ENCODE data around the gene SEMA3E.
"Not testable (repeated sequence)": the region's sequence is repeated elsewhere in the genome, so short reads cannot be mapped to it uniquely, and the experiment has no call there.

Gene SEMA3E

DNA sequence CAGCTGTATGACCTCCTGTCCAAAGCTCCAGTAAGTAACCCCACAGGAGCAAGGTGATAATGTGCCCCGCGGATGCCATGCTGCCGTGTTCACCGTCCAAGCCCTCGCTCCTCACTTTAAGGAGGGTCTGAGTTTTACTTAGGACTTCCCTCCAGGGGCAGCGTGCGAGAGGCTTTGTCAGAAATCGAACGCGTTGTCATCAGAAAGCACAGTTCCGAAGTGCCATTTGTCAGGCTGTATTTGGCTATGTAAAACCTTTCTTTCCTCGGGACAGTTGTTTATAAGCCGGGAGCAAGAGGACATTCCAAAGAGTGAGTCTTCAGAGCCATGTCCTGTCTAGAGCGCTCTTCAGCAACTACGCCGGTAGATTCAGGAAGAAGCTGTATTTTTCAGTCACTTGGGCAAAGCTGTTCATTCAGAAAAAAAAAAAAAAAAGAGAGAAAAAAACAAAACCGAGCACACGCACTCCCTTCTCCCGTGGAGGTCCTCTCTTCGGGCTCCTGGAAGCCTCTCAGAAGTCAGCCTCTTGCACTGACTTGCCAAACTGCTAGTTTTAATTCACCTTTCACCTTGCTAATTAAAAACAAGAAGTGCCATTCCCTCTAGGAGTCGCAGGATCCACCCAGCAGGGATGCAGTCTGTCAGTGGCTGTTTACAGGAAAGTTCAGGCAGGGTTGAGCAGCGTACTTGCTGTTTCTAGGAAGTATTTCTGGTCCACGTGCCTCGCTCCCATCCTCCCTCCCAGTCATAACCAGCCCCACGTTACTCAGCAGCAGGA lies at the start of gene SEMA3E:
TSS of gene SEMA3E (minus strand) at position 676 of the 778 bp plus-strand sequence.
- no peak for DNase-seq (ENCODE audit: low spot score)
- peaks cover 2% of the 10 kb centered on the region for H3K4me1 Mint-ChIP-seq (ENCODE audit: low read depth)
- peaks cover 13% of the 10 kb centered on the region for H3K27me3 Mint-ChIP-seq (ENCODE audit: low read depth)
- no peaks in the 10 kb centered on the region for H3K9me3 Mint-ChIP-seq
- no peaks in the 10 kb centered on the region for H3K36me3 Mint-ChIP-seq (ENCODE audit: low read depth)
- no peak within 1 kb of the TSS for H3K4me3 Mint-ChIP-seq
- H3K27ac Mint-ChIP-seq, result no peak within 1 kb of the TSS

DNA sequence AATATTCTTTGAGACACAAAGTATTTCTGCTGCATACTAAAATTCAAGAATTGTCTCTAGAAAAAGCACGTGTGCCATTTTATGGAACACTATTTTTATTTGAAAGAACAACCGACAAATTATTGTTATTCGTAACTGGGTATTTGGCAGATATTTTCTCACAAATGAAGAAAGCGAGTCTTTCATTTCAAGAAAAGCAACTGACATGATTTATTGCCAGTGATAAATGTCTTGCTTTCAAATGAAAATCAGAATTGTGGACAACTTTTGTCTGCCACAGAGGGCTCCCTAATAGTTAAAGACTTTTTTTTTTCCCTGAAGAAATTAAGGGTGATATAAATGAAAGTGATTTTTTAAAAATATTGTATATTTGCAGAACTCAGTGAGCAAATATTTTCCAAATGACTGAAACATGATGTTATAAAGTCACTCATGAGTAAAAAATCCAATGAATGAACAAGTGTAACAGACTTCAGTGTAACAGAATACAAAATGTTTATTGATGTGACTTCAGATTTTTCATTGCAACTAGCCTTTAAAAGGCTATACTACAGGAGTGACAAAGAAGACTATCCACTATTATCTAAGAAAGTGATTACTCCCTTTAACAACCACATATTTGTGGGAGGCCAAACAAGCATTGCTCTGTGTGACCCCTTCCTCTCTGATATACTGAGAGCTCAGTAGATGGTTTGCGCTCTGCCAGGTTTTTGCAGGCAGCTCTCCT lies 49.0 kb upstream of the SEMA3E start:
- Mint-ChIP-seq H3K9me3 (no peaks in the 10 kb centered on the region), H3K27me3 (ENCODE audit: low read depth) (no peaks in the 10 kb centered on the region), H3K4me1 (ENCODE audit: low read depth) (no peaks in the 10 kb centered on the region), H3K27ac (no peak overlapping the region), H3K36me3 (ENCODE audit: low read depth) (no peaks in the 10 kb centered on the region), H3K4me3 (no peak overlapping the region)
- DNase-seq (ENCODE audit: low spot score), result no peak

DNA sequence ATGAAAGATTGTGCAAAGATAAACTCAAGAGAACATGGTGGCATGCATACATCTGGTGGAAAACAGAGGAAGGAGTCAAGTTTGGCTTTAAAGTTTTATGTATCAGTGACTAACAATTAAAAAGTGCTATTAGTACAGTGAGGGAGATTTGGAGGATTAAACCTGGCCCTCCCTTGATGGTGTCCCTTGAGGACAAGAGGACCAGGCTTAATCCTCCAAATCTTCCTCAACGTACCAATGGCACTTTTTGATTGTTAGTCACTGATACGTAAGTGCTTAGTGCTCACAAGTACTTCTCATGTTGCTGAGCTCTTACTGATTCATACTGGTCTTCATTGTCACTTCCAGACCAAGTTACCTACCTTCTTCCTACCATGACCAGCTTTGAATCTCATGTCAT lies 47.2 kb upstream of the SEMA3E start:
- H3K27me3 Mint-ChIP-seq (ENCODE audit: low read depth), result no peaks in the 10 kb centered on the region
- no peak overlapping the region for H3K27ac Mint-ChIP-seq
- H3K36me3 Mint-ChIP-seq (ENCODE audit: low read depth), result no peaks in the 10 kb centered on the region
- H3K4me1 Mint-ChIP-seq (ENCODE audit: low read depth), result no peaks in the 10 kb centered on the region
- no peak for DNase-seq (ENCODE audit: low spot score)
- H3K4me3 Mint-ChIP-seq, result no peak overlapping the region
- no peaks in the 10 kb centered on the region for H3K9me3 Mint-ChIP-seq

DNA sequence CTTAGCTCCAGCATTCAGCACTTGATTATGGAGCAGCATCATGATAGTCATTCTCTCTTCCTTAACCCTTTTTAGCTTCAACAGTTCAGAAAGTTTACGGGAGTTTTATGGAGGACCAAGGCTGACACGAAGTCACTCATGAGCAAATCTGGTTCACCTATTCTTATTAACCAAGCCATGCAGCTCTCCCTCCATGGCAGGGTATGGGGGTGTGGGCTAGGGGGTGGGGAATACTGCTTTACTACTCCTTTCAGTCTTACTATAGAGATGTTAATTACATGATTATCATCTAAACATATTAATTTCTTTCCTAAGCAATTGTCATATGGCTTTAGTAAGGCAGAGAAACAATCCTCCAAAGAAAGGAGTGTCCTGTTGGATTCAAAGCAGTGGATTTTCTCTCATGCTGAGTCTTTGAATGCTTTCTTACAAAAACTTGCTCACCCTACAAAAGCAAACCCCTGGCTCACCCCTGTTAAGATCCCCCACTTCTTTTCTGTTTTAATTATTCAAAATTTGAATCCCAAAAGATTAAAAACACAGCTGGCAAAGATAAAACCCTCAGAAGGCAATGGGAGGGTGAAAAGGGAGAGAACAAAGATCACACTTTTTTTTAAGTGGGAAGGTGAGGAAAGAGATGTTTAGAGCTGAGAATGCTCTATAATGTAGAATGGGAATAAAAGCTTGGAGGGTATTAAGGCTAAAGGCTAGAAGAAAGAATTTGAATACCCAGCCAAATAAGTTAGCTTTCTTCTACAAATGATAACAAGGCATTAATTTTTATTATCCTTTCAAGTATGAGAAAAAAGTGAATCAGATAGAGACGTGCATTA lies 46.4 kb upstream of the SEMA3E start:
- no peak for DNase-seq (ENCODE audit: low spot score)
- Mint-ChIP-seq H3K9me3 (no peaks in the 10 kb centered on the region), H3K4me3 (no peak overlapping the region), H3K27me3 (ENCODE audit: low read depth) (no peaks in the 10 kb centered on the region), H3K36me3 (ENCODE audit: low read depth) (no peaks in the 10 kb centered on the region), H3K27ac (no peak overlapping the region), H3K4me1 (ENCODE audit: low read depth) (no peaks in the 10 kb centered on the region)

DNA sequence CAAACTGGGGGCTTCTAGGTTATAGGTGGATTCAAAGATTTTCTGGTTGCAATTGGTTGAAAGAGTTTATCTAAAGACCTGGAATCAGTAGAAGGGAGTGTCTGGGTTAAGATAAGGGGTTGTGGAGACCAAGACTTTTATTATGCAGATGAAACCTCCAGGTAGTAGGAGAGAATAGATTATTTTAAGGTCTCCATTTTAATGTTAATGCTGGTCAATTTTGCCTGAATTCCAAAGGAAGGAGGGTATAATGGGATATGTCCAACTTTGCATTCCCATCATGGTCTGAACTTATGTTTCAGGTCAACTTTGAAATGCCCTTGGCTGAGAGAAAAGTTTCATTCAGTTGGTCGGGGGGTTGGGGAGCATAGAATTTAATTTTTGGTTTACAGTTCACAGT lies 44.3 kb upstream of the SEMA3E start:
- no peak overlapping the region for H3K27ac Mint-ChIP-seq
- H3K36me3 Mint-ChIP-seq (ENCODE audit: low read depth), result no peaks in the 10 kb centered on the region
- H3K4me3 Mint-ChIP-seq, result no peak overlapping the region
- no peaks in the 10 kb centered on the region for H3K9me3 Mint-ChIP-seq
- no peaks in the 10 kb centered on the region for H3K4me1 Mint-ChIP-seq (ENCODE audit: low read depth)
- DNase-seq (ENCODE audit: low spot score), result no peak
- H3K27me3 Mint-ChIP-seq (ENCODE audit: low read depth), result no peaks in the 10 kb centered on the region

DNA sequence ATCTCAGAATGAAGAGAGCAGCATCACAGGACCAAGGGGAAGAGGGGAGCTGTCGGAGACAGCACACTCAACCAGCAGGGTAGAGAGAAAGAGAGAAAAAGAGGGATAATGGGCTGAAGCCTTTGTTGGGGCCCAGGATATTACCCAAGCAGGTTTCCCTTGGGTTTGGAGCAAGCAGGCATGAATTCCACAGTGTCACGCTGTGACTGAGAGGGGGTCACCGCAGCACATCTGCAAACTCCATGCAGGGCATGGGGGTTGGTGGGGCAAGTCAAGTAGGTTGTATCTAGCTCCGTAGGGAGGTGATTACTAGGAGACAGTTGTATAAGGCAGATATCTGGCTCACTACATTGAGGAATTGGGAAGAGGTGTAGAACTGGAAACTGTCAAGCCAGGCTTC lies 42.2 kb upstream of the SEMA3E start:
- Mint-ChIP-seq H3K4me1 (ENCODE audit: low read depth) (no peaks in the 10 kb centered on the region), H3K9me3 (no peaks in the 10 kb centered on the region), H3K4me3 (no peak overlapping the region), H3K27me3 (ENCODE audit: low read depth) (no peaks in the 10 kb centered on the region), H3K36me3 (ENCODE audit: low read depth) (no peaks in the 10 kb centered on the region), H3K27ac (no peak overlapping the region)
- no peak for DNase-seq (ENCODE audit: low spot score)

DNA sequence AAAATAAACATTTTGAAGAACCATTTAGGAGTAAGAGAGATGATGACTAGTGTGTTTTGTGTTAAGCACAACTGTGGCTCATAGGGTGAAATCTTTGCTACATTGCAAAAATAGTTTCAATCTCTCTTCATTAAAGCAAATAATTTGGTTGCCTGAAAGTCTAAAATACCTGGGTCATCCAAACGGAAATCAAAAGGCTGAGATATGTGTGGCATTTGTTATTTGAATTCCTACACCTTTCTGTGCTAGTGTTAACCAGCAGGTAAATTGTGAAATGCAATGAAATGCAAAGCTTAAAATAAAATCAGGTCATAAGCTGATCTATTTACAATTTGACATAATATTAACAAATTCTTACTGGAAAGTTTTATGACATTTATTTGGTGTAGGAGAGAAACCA lies 40.9 kb upstream of the SEMA3E start:
- H3K4me3 Mint-ChIP-seq, result no peak overlapping the region
- no peak overlapping the region for H3K27ac Mint-ChIP-seq
- H3K27me3 Mint-ChIP-seq (ENCODE audit: low read depth), result no peaks in the 10 kb centered on the region
- H3K36me3 Mint-ChIP-seq (ENCODE audit: low read depth), result no peaks in the 10 kb centered on the region
- no peak for DNase-seq (ENCODE audit: low spot score)
- no peaks in the 10 kb centered on the region for H3K4me1 Mint-ChIP-seq (ENCODE audit: low read depth)
- no peaks in the 10 kb centered on the region for H3K9me3 Mint-ChIP-seq

DNA sequence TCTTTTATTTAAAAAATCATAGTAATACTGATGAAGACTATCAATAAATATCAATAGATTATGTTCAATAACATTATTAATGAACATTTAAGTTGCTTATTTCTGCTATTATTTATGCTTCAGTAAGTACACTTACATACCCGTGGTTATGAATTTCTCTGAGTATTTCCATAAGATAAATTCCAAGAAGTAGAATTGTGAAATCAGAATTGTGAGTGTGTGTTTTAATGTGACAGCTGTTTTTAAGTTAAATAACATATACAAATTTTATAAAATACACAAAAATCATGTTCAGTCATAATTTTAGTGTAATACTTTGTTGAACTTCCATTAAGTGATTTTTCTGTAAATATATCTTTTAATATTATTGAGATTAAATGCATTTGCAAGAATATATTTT lies 37.5 kb upstream of the SEMA3E start:
- Mint-ChIP-seq H3K9me3 (no peaks in the 10 kb centered on the region), H3K36me3 (ENCODE audit: low read depth) (no peaks in the 10 kb centered on the region), H3K4me1 (ENCODE audit: low read depth) (no peaks in the 10 kb centered on the region), H3K27me3 (ENCODE audit: low read depth) (no peaks in the 10 kb centered on the region), H3K27ac (no peak overlapping the region), H3K4me3 (no peak overlapping the region)
- DNase-seq (ENCODE audit: low spot score), result no peak

DNA sequence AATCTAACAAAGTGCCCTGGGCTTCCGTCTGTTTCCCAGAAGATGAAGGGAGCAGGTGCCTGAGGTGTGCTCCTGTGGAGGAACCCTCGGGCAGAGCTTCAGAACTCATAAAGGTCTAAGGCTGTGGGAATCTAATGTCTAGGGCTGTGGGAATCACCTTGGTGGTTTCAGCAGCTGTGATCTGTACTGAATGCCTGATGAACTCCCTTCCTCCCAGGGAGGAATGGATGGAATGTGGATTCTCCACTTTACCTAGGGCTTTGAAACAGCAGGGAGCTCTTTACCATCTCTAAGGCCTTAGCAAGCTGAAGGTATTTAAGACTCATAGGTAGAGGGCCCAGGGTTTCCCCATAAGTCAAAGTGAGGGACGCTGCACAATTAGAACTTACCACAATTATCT lies 36.0 kb upstream of the SEMA3E start:
- no peaks in the 10 kb centered on the region for H3K27me3 Mint-ChIP-seq (ENCODE audit: low read depth)
- no peaks in the 10 kb centered on the region for H3K4me1 Mint-ChIP-seq (ENCODE audit: low read depth)
- H3K4me3 Mint-ChIP-seq, result no peak overlapping the region
- H3K36me3 Mint-ChIP-seq (ENCODE audit: low read depth), result no peaks in the 10 kb centered on the region
- H3K27ac Mint-ChIP-seq, result no peak overlapping the region
- no peak for DNase-seq (ENCODE audit: low spot score)
- no peaks in the 10 kb centered on the region for H3K9me3 Mint-ChIP-seq

DNA sequence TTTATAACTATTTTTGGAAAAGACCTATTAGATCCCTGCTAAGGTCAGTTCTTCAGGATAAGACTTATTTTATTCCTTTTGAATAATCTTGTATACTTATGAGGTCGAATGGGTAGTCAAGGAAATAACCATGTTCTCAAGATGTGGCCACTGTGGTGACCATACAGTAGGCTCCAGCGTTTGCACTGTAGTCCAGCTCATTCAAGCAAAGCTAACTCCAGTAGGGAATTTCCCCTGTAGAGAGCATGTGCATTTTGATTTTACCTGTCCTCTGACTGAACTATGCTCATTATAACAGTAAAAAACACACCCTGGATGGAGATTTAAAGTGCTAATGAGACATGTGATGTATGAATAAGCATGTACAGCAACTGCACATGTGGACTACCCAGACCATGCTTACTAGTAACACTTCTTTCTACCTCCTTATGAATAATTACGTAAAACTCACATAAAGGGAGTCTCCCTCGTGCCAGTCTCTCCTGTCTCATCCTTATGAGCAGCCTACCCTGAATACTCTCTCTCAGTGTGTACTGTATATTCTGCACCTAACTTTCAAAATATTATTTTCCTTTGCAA lies 32.4 kb upstream of the SEMA3E start:
- no peaks in the 10 kb centered on the region for H3K27me3 Mint-ChIP-seq (ENCODE audit: low read depth)
- no peaks in the 10 kb centered on the region for H3K9me3 Mint-ChIP-seq
- H3K36me3 Mint-ChIP-seq (ENCODE audit: low read depth), result no peaks in the 10 kb centered on the region
- H3K27ac Mint-ChIP-seq, result no peak overlapping the region
- no peaks in the 10 kb centered on the region for H3K4me1 Mint-ChIP-seq (ENCODE audit: low read depth)
- no peak overlapping the region for H3K4me3 Mint-ChIP-seq
- DNase-seq (ENCODE audit: low spot score), result no peak

DNA sequence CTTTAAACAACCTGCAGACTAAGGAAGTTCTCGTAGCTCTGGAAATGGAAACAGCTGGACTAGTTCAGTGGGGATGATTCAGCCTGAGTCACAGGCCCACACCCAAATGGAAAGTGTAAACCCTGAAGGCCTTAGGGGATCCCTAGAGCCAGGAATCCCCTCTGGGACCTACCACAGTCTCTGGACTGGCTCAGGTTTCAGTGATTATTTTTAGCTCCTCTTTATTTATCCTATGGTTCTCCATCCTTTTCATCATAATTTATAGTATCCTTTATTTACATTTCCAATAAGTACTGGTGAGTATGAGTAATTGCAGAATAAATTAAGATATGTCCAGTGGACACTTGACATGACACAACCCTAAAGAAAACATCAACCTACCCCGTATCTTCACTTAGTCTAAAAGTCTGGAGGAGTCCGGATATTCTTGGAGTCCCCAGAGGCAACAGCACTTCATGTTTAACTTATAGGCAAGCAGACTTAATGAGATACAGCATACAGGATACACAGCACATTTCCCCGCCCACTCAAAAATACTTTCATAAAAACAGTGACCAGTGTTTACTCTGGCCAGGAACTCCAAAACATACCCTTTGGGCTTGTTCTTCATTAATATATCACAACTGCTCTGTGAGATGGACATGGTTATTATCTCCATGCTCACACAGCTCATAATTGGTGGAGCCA lies 28.4 kb upstream of the SEMA3E start:
- Mint-ChIP-seq H3K27me3 (ENCODE audit: low read depth) (no peaks in the 10 kb centered on the region), H3K9me3 (no peaks in the 10 kb centered on the region), H3K36me3 (ENCODE audit: low read depth) (no peaks in the 10 kb centered on the region), H3K4me3 (no peak overlapping the region), H3K4me1 (ENCODE audit: low read depth) (no peaks in the 10 kb centered on the region), H3K27ac (no peak overlapping the region)
- no peak for DNase-seq (ENCODE audit: low spot score)

DNA sequence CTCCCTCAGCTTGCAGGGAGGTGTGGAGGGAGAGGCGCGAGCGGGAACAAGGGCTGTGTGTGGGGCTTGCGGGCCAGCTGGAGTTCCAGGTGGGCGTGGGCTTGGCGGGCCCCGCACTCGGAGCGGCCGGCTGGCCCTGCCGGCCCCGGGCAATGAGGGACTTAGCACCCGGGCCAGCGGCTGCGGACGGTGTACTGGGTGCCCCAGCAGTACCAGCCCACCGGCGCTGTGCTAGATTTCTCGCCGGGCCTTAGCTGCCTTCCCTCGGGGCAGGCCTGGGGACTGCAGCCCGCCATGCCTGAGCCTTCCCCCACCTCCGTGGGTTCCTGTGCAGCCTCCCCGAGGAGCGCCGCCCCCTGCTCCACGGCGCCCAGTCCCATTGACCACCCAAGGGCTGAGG lies 24.4 kb upstream of the SEMA3E start:
- H3K36me3 Mint-ChIP-seq (ENCODE audit: low read depth); H3K4me1 Mint-ChIP-seq (ENCODE audit: low read depth); H3K4me3 Mint-ChIP-seq; H3K9me3 Mint-ChIP-seq; H3K27me3 Mint-ChIP-seq (ENCODE audit: low read depth); DNase-seq (ENCODE audit: low spot score); H3K27ac Mint-ChIP-seq: not testable (repeated sequence)

DNA sequence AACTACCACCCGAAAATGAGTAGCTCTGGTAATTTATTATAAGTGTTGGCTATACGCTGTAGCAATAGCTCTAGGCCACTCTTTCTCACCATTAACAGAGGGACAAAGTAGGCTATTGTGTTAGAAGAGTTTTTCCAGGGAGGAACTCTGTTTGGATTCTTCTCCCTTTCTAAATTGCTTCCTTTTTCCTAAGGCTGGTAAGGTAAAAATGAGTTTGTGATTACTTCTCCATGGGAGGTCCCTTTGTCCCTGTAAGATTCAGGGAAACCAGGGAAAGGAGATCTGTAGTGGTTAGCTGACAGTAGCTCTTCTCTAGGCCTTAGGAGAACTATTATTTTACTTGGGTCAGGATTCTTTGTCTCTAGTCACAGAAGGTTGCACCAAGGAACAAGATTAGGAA lies 23.2 kb upstream of the SEMA3E start:
- Mint-ChIP-seq H3K4me3 (no peak overlapping the region), H3K36me3 (ENCODE audit: low read depth) (no peaks in the 10 kb centered on the region), H3K4me1 (ENCODE audit: low read depth) (no peaks in the 10 kb centered on the region), H3K9me3 (no peaks in the 10 kb centered on the region), H3K27me3 (ENCODE audit: low read depth) (no peaks in the 10 kb centered on the region), H3K27ac (no peak overlapping the region)
- DNase-seq (ENCODE audit: low spot score), result no peak
